Erythroblast (primary cell): Measurements from ENCODE around the gene AKAP6.

ENCODE experiments used
- DNase-seq, 2 experiments: peaks; one replicate each; lab custom pipeline; 2025; lab: John Stamatoyannopoulos, UW
- GATA1 ChIP-seq: IDR thresholded peaks from 2 replicates; pipeline ENCODE4 v1.6.1; 2011; ENCODE audit warnings: low read depth, mild to moderate bottlenecking, control low read depth, low read length, moderate library complexity
- POLR2A ChIP-seq: IDR thresholded peaks from 2 replicates; pipeline ENCODE4 v1.6.1; 2011; ENCODE audit warnings: mild to moderate bottlenecking, low read length

Gene AKAP6

DNA sequence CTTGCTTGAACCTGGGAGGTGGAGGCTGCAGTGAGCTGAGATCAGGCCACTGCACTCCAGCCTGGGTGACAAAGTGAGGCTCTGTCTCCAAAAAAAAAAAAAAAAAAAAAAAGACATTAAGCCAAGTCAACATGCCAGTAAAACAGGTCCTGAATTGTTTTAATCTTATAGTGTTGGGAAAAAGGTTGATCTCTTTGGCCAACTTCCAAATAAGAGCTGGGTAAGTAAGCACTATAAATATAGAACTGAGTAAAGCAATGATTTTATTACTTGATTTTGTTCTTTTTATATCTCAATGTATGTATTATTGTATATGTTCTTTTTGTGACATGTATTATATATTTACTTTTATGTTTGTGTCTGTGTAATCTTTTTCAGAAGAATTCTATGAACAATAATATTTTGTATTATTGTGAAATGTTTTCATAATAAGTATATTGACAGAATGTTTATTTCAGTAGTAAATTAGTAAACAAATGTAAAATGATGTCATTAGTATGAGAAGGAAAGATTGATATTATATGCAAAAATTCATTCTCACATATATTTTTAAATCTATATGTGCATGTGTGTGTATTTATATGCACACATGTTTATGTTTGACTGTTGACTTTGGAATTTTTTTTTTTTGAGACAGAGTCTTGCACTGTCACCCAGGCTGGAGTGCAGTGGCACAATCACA, 9.6 kb upstream of the AKAP6 start:
- TF ChIP-seq GATA1 (no peak), POLR2A (no peak)
- no peak for DNase-seq

DNA sequence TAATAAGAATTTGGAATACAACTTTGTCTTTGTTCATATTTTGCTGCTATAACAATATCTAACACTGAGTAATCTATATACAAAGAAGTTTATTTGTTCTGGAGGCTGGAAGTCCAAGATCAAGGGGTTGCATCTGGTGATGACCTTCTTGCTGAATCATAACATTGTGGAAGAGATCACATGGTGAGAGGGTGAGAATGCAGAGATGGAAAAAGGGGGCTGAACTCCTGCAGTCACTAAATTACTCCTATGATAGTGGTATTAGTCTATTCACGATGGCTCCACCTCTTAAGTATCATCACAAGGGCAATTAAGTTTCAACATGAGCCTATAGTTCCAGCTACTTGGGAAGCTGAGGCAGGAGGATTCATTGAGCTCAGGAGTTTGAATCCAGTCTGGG, 4.5 kb upstream of the AKAP6 start:
- TF ChIP-seq GATA1 (no peak), POLR2A (no peak)
- peak in 1 of 2 experiments; percentile 17 for DNase-seq

DNA sequence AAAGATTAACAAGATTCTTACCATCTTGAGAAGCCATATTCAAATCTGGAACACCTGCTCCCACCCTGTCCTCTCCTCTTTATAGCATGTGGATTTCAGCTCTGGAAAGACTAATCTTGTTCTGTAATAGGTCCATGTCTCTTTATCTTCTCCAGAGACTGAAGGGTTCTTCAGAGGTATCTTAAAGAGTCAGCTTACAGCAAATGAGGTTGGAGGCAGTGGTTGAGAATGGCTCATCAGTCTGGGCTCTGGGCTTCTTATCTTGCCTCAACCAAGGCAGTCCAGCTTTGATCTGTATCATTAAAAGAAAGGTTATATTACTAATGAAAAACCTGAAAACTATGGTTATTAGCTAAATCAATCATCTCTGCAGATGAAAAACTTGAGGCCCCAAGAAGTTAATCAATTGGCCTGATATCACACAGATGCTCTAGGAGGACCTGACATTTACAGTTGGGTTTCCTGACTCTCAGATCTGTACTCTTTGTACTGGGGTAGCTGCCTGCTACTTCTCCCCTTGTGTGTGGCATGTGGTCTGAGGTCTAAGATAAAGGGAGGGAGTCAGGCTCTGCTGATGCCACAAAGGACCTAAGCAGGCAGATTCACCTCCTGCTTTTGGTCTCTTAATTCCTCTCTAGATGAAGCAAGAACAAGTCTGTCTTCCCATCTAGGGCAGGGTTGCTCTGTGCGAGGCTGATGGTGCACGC, 1.7 kb upstream of the AKAP6 start:
- TF ChIP-seq POLR2A (no peak), GATA1 (no peak)
- no peak for DNase-seq

DNA sequence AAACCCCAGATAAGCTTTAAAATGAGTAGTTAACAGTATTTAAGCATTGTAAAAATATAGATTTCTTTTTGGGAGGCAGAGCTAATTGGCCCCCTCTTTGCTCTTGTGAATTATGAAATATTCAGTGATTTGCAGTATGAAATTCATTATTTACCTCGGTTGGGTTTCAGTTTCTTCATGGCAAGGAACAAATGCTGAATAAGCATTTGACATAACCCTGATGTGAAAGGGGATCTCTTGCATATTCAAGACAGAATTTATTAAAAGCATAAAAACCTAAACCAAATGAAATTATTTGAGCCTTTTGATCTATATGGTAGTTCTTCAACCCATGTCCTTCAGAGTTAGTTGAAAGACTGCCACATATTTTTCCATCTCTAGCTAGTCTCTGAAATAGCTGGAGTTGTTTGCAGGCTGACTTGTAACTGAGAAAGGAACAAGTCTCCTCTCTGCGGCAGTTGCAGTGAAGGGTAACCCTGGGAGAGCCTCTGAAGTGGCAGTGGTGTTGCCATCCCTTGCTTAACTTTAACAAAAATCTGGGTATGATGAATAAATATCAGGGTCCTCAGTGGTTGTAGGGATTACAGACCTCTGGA, 690 bp downstream of the AKAP6 start:
- no peak for DNase-seq
- TF ChIP-seq GATA1 = no peak
- no peak for TF ChIP-seq POLR2A

DNA sequence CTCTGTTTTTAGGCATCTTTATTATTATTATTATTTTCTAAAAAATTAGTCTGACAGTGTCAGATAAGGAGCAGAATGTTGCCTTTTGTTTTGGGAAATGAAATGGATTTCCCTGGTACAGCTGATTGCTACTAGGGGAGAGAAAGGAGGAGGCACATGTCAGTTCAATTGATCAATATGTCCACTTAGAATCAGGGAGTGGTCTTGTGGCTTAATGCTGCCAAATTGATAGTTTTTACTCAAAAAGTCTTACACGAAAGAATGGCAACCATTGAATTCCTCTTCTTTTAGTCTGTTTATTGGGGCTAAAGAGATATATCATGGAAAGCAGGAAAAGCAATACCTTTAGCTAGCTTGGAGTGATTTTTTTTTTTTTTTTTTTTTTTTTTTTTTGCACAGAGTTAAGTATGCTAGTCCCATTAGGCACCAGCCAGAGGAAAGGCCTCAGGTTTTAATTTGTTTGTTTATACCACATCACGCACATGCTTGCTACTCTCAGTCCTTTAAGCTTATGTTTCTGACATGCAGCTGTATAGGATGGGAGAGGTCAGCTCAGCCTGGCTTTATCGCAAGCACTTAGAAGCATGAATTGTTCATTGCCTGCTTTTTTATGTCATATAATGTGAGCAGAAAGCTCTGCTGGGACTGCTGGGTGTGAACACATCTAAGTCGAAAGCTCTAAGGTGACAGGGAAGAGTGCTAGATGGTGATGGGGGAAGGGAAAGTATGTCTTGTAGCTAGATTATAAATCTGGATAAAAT, 1.4 kb downstream of the AKAP6 start:
- DNase-seq = peak in 1 of 2 experiments; percentile 24
- TF ChIP-seq GATA1 = no peak
- TF ChIP-seq POLR2A = no peak

DNA sequence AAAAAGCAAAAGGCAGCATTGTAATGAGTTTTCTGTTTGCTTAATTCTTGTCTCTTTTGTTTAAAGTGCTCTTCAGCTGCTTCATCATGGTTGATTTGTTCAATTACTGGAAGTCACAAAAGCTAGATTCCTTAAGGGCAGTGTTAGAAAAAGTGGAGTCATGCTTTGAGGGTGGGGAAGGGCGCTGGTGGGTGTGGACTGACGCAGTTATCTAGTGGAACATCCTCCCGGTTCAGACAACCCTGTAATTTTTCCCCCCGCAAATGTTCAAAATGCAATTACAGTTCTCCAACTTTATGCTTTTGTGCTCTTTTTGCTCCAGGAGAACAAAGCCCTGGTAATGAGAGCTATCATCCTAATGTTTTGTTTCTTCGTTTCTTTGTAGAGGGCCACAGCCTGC, 2.1 kb downstream of the AKAP6 start:
- peak; percentile 80 to 83 for DNase-seq
- TF ChIP-seq POLR2A = no peak
- TF ChIP-seq GATA1 = no peak

DNA sequence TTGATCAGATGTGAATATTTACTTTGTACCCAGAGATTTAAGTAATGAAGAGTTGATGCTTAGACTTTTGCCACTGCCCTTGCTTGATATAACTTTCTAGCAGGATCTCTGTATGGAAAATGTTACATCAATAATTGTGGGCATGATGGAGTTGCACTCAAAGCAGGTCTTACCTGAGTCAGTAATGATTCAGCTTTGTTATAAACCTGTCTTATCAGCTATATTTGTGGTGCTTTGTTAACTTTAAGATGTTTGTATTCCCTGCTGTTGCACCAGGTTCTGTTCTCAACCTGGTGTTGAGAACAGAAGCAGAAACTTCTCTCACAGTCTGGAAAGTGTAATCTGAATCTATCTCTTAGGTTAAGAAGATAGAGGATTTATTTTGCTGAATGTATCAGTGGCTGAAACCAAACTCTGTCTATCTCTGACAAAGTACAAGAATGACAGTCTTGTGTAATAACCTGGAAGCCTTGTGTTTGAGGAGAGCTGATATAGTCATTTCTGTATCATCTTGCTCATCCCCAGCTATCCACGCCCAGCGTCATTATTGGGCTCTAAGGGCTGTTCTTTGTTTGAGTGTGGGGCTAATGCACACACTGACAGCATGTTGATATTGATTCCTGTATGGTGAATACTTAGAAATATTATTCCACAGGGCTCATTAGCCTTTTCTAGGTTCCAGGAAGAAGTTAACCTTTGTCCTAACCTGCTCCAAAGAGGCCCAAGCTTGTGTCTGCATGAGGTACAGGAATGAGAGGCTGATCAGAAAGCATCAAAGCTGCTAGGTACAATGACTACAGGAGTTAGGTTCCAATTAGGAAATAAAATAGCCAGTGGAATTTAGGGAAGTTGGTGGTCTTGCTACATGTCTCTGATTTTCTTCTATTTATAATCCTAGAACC, 3.6 kb downstream of the AKAP6 start:
- no peak for TF ChIP-seq GATA1
- DNase-seq = peak in 1 of 2 experiments; percentile 29

DNA sequence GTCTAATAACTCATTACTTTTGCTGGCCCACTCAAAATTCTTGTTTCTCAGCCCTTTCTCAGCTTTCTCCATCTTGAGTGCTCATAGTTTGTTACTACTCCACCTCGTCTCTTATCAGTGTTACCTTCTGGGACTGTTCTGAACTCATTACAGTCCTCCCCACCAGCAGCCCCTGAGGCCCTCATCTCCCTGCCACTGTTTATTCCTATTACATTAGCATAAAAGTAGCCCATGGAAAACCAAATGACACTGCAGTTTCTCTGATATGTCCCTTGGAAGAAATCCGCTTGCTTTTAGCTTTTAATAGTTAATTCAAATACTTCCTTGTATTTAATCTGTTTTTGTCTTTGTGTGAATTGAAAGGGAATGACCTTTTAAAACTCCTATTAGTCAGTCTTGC, 7.6 kb downstream of the AKAP6 start:
- peak; percentile 67 to 75 for DNase-seq
- TF ChIP-seq GATA1 (no peak), POLR2A (no peak)

DNA sequence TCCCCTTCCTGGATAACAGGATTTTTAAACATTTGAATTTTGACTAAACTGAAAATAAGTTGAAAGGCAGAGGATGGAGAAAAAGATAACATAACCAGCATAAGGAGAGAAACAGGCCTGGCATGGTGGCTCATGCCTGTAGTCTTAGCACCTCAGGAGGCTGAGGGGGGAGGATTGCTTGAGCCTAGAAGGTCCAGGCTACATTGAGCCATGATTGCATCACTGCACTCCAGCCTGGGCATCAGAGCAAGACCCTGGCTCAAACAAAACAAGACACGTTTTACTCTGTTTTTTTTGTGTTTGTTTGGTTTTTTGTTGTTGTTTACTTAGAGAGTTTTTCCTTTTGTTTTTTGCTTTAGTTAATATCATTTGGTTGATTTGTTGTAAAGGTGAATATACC, 8.7 kb downstream of the AKAP6 start:
- peak; percentile 10 to 32 for DNase-seq
- TF ChIP-seq POLR2A (no peak), GATA1 (no peak)

DNA sequence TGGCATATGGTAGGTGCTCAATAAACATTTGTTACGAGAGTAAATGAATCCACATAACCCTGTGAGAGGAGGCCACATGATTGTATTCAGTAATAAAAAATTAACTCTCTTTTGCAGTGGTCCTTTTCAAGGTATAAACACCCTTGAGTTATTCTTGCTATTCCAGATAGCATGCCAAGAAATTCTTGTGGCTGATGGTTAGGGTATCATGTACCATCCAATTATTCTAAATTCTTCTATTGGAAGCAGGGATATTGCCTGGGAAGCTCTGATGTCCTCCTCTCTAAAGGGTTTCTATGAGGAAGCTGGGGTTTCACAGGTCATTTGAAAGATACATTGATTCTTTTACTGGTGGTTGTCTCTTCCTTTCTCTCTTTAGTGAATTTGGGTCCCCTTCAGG, 10.1 kb downstream of the AKAP6 start:
- no peak for DNase-seq
- TF ChIP-seq GATA1 (no peak), POLR2A (no peak)

DNA sequence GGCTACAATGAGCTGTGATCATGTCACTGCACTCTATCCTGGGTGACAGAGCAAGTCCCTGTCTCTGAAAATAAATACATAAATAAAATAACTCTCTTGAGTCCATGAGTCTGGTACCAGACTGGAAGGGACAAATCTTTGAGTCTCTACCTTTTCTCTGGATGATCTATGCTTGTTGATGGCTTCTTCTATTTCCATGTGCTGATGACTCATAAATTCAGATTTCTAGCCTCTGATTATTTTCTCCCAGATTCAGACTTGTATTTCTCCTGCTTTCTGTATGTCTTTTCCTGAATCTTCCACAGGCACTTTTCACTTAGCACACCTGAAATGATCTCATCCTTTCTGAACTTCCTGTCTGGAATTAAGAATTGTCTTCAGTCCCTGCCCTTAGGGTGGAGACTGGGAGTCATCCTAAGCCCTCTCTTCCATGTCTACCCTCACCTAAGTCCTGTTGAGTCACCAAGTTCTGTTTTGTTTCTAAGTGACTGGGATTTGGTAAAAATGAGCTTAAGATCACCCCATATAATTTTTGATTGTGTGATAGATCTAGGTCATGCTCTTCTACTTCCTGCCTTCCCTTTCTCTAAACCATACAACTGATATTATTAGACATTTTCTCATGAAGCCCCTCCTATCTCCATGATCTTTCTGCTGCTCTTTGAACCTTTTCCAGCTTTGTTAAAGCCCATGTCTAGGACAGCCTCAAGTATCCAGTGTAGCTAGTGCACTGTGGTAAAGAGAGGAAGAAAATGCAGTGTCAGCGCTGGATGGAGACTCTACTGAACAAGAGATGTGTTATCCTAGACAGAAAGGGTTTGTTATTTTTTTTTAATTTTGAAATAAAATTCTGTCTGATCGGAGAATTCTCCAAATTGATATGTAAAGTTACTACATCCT, 13.1 kb downstream of the AKAP6 start:
- DNase-seq = peak in 1 of 2 experiments; percentile 14

DNA sequence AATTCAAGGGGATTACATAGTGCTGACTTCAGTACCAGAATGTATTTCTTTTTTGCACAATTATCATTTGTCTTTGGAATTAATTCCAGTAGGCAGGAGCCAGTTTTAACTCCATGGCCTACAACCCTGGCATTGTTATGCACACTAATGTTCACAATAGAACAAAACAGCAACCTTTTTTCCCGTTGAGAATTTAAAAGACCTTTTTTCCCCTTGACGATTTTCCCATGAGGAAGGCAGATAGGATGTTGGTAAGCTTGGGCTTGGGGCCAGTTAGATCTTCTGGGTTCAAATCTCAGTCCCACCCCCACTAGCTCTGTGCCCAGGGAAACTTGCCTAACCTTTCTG, 13.7 kb downstream of the AKAP6 start:
- no peak for TF ChIP-seq GATA1
- TF ChIP-seq POLR2A = no peak
- no peak for DNase-seq

More for the DNA sequence above, 13.1 kb downstream of the AKAP6 start:
- TF ChIP-seq POLR2A = no peak
- no peak for TF ChIP-seq GATA1
